Cerebellar nuclear complex (tissue), 1 donor: Measurements from ENCODE around the gene HCK.

Experiments
- DNase-seq, 2 experiments: peaks; one replicate each; lab custom pipeline; 2025; lab: John Stamatoyannopoulos, UW

Gene HCK

GRCh38 chr20:32129863-32130262, 77.8 kb downstream of the HCK start:
- DNase-seq = no peak

- DNase-seq = no peak
Measured at GRCh38 chr20:32130352-32130751, 78.3 kb downstream of the HCK start.

GRCh38 chr20:32130965-32131364, 78.9 kb downstream of the HCK start:
- no peak for DNase-seq

- DNase-seq = no peak
Measured at GRCh38 chr20:32132911-32133549, 81.0 kb downstream of the HCK start.

GRCh38 chr20:32134026-32134425, 82.0 kb downstream of the HCK start:
- DNase-seq = no peak

GRCh38 chr20:32135983-32136515, 84.0 kb downstream of the HCK start:
- no peak for DNase-seq

GRCh38 chr20:32138921-32139320, 86.9 kb downstream of the HCK start:
- no peak for DNase-seq

GRCh38 chr20:32139947-32140346, 87.9 kb downstream of the HCK start:
- DNase-seq = no peak

- DNase-seq = no peak
Measured at GRCh38 chr20:32140603-32141002, 88.6 kb downstream of the HCK start.

GRCh38 chr20:32141465-32141980, 89.5 kb downstream of the HCK start:
- no peak for DNase-seq

GRCh38 chr20:32142088-32142487, 90.0 kb downstream of the HCK start:
- no peak for DNase-seq

- no peak for DNase-seq
Measured at GRCh38 chr20:32142991-32143390, 90.9 kb downstream of the HCK start.

GRCh38 chr20:32144898-32145662, 93.0 kb downstream of the HCK start:
- no peak for DNase-seq

- no peak for DNase-seq
Measured at GRCh38 chr20:32149566-32150170, 97.6 kb downstream of the HCK start.

- DNase-seq = no peak
Measured at GRCh38 chr20:32150291-32150848, 98.3 kb downstream of the HCK start.
